IPS DF 4.7 (cell line): ENCODE results near the gene NTRK3.
A peak's percentile ranks its signal among the peaks of the same experiment; 100 is the strongest.
"Not testable (repeated sequence)": the region's sequence is repeated elsewhere in the genome, so short reads cannot be mapped to it uniquely, and the experiment has no call there.

Source experiments
- DNase-seq: peaks from one replicate; pipeline ENCODE4 v3.0.0-alpha.2; 2013; ENCODE audit warnings: low spot score; ENCODE audit errors: extremely low read depth

The NTRK3 gene

GRCh38 chr15:87833333-87833732, 423.2 kb downstream of the NTRK3 start:
- DNase-seq: not testable (repeated sequence)

GRCh38 chr15:87829332-87830050, 427.0 kb downstream of the NTRK3 start:
- no peak for DNase-seq

- DNase-seq: no peak
Measured at GRCh38 chr15:87828608-87829007, 427.9 kb downstream of the NTRK3 start.

- DNase-seq: no peak
Measured at GRCh38 chr15:87827131-87827530, 429.4 kb downstream of the NTRK3 start.

GRCh38 chr15:87826119-87826747, 430.3 kb downstream of the NTRK3 start:
- peak; percentile 36 for DNase-seq

- no peak for DNase-seq
Measured at GRCh38 chr15:87818756-87819155, 437.8 kb downstream of the NTRK3 start.

GRCh38 chr15:87817553-87817952, 439.0 kb downstream of the NTRK3 start:
- no peak for DNase-seq

- no peak for DNase-seq
Measured at GRCh38 chr15:87816811-87817210, 439.7 kb downstream of the NTRK3 start.

GRCh38 chr15:87816016-87816415, 440.5 kb downstream of the NTRK3 start:
- no peak for DNase-seq
